Right lobe of liver (tissue), 4 donors: ENCODE measurements around the gene ADSS2.

Experiments
- CTCF ChIP-seq, 4 donors: fragments of 200-600 bp in 3 of 4; fragments of 450-650 bp in 1 of 4; IDR thresholded peaks; one replicate each; pipeline versions ENCODE4 v1.5.1 to v1.8.0; 2016 to 2022; ENCODE audit warnings: antibody characterized with exemption in 4 of 4, mild to moderate bottlenecking in 2 of 4
- POLR2A ChIP-seq: fragments of 450-650 bp; IDR thresholded peaks from one replicate; pipeline ENCODE4 v1.6.1; 2017; ENCODE audit warnings: antibody characterized with exemption, mild to moderate bottlenecking
- donor health status: DM: no; HTN: no; CAD: no.
- donor health status: DM: no; HTN: no; CAD: no.
- donor health status: DM: no; HTN: yes; CAD: no.

GRCh38 chr1:244361764-244362473, 89.8 kb downstream of the ADSS2 start:
- TF ChIP-seq CTCF (IDR thresholded peaks at IDR 0.05) = no peak
- TF ChIP-seq POLR2A = no peak
